Measurements from ENCODE around the gene XIRP2.
"Not testable (repeated sequence)": the region's sequence is repeated elsewhere in the genome, so short reads cannot be mapped to it uniquely, and the experiment has no call there.

XIRP2 gene

DNA sequence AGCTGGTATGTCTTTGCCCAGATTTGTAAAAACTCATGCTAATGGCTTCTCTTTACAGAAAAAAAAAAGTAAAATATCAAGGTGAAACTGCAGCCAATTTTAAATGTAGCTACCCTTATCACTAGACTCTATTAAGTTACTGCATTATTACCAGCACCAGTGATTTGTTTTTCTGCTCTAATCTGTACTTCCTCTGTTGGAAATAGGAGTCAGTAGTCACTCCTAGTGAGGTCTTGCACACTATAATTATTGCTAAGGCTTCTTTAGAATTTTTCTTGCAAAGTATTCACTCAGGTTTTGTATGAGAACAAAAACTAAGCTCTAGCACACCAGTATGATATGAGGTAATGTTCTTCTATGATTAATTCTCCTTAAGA lies 215.5 kb downstream of the XIRP2 start:
- no peak overlapping the region for H3K4me3 ChIP-seq (ENCODE audit: low read depth, low read length)
- no peak for DNase-seq (ENCODE audit: low read depth)
- no peak for TF ChIP-seq CTCF (IDR thresholded peaks at IDR 0.05; ENCODE audit: control insufficient read depth, extremely low read depth, insufficient read depth)

- no peak for TF ChIP-seq CTCF (IDR thresholded peaks at IDR 0.05; ENCODE audit: control insufficient read depth, extremely low read depth, insufficient read depth)
- no peak for DNase-seq (ENCODE audit: low read depth)
- no peak overlapping the region for H3K4me3 ChIP-seq (ENCODE audit: low read depth, low read length)
These were observed 216.4 kb downstream of the XIRP2 start for GRCh38 chr2:167104691-167105090.

DNA sequence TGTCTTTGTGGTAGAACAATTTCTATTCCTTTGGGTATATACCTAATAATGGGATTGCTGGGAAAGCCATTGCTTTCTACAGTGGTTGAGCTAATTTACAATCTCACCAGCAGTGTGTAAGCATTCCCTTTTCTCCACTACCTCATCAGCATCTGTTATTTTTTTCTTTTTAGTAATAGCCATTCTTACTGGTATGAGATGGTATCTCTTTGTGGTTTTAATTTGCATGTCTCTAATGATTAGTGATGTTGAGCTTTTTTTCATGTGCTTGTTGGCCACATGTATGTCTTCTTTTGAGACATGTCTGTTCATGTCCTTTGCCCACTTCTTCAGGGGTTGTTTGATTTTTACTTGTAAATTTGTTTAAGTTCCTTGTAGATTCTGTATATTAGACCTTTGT lies 221.4 kb downstream of the XIRP2 start:
- not testable (repeated sequence) for DNase-seq (ENCODE audit: low read depth); H3K4me3 ChIP-seq (ENCODE audit: low read depth, low read length)

- TF ChIP-seq CTCF (IDR thresholded peaks at IDR 0.05; ENCODE audit: control insufficient read depth, extremely low read depth, insufficient read depth), result no peak
- no peak for DNase-seq (ENCODE audit: low read depth)
- no peak overlapping the region for H3K4me3 ChIP-seq (ENCODE audit: low read depth, low read length)
These were observed 222.1 kb downstream of the XIRP2 start for GRCh38 chr2:167110345-167110744.

DNA sequence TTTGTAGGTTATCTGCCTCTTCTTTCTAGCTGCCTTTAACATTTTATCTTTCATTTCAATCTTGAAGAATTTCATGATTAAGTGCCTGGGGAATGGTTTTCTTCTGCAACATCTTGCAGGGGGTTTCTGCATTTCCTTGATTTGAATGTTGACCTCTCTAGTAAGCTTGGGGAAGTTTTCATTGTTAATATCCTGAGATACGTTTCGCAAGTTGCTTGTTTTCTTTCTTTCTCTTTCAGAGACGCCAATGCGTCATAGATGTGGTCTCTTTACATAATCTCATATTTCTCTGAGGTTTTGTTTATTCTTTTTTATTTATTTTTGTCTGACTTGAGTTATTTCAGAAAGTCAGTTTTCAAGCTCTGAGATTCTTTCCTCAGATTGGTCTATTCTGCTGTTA lies 225.7 kb downstream of the XIRP2 start:
- no peak overlapping the region for H3K4me3 ChIP-seq (ENCODE audit: low read depth, low read length)
- DNase-seq (ENCODE audit: low read depth), result no peak
- no peak for TF ChIP-seq CTCF (IDR thresholded peaks at IDR 0.05; ENCODE audit: control insufficient read depth, extremely low read depth, insufficient read depth)

- DNase-seq (ENCODE audit: low read depth), result no peak
- TF ChIP-seq CTCF (IDR thresholded peaks at IDR 0.05; ENCODE audit: control insufficient read depth, extremely low read depth, insufficient read depth), result no peak
- H3K4me3 ChIP-seq (ENCODE audit: low read depth, low read length), result no peak overlapping the region
These were observed 227.3 kb downstream of the XIRP2 start for GRCh38 chr2:167115541-167115940.

GRCh38 chr2:167122389-167122788 lies 234.1 kb downstream of the XIRP2 start:
- TF ChIP-seq CTCF (IDR thresholded peaks at IDR 0.05; ENCODE audit: control insufficient read depth, extremely low read depth, insufficient read depth), result no peak
- no peak for DNase-seq (ENCODE audit: low read depth)
- H3K4me3 ChIP-seq (ENCODE audit: low read depth, low read length), result no peak overlapping the region

- no peak for TF ChIP-seq CTCF (IDR thresholded peaks at IDR 0.05; ENCODE audit: control insufficient read depth, extremely low read depth, insufficient read depth)
- DNase-seq (ENCODE audit: low read depth), result no peak
- no peak overlapping the region for H3K4me3 ChIP-seq (ENCODE audit: low read depth, low read length)
These were observed 237.9 kb downstream of the XIRP2 start for GRCh38 chr2:167126165-167126564.

Measured in LNCaP clone FGC (cell line).